C4-2B (cell line): ENCODE measurements around the gene CZIB.

Experiments used
- H3K27ac ChIP-seq: fragments of 450-650 bp; 2 replicates; pipeline ENCODE4 v1.5.1; 2017
- CTCF ChIP-seq: fragments of 450-650 bp; conservative IDR thresholded peaks from 2 replicates; pipeline ENCODE4 v1.5.1; 2017; ENCODE audit warnings: mild to moderate bottlenecking
- ZFX ChIP-seq: fragments of 450-650 bp; IDR thresholded peaks from 2 replicates; pipeline ENCODE4 v1.6.1; 2017

CZIB gene

GRCh38 chr1:53176452-53177208 lies 43.8 kb downstream of the CZIB start:
- TF ChIP-seq CTCF = peak; percentile 91
- TF ChIP-seq ZFX = no peak
- peak overlapping the region; percentile 80 for H3K27ac ChIP-seq

- TF ChIP-seq CTCF = no peak
- no peak for TF ChIP-seq ZFX
- H3K27ac ChIP-seq = peak overlapping the region; percentile 80
Observed at GRCh38 chr1:53174971-53175913, 45.2 kb downstream of the CZIB start.

GRCh38 chr1:53172426-53173128 lies 47.9 kb downstream of the CZIB start:
- TF ChIP-seq CTCF (peak; percentile 21; the same call in 1 of the 2 replicates), ZFX (no peak)
- no peak overlapping the region for H3K27ac ChIP-seq

- no peak overlapping the region for H3K27ac ChIP-seq
- TF ChIP-seq CTCF = no peak
- no peak for TF ChIP-seq ZFX
Observed at GRCh38 chr1:53166912-53167311, 53.5 kb downstream of the CZIB start.

GRCh38 chr1:53166366-53166765 lies 54.1 kb downstream of the CZIB start:
- no peak for TF ChIP-seq CTCF
- TF ChIP-seq ZFX = no peak
- no peak overlapping the region for H3K27ac ChIP-seq

- no peak overlapping the region for H3K27ac ChIP-seq
- no peak for TF ChIP-seq CTCF
- TF ChIP-seq ZFX = no peak
Observed at GRCh38 chr1:53165408-53165961, 54.9 kb downstream of the CZIB start.
